Choroid plexus epithelial cell (primary cell): ENCODE measurements around the gene FPGS.

Source experiments
- DNase-seq: peaks from one replicate; pipeline ENCODE4 v3.0.0-alpha.2; 2010; ENCODE audit warnings: low read depth
- H3K4me3 ChIP-seq: 2 replicates; pipeline ENCODE4 v1.5.1; 2011; ENCODE audit warnings: low read depth, mild to moderate bottlenecking, control low read depth, low read length, moderate library complexity
- CTCF ChIP-seq: conservative IDR thresholded peaks from 2 replicates; pipeline ENCODE4 v1.5.1; 2011; ENCODE audit warnings: low read depth, mild to moderate bottlenecking, control low read depth, inconsistent platforms, low read length, moderate library complexity

FPGS gene

GRCh38 chr9:127796852-127797370 lies 5.8 kb upstream of the FPGS start:
- H3K4me3 ChIP-seq, result no peak overlapping the region
- TF ChIP-seq CTCF, result no peak
- DNase-seq, result peak; percentile 28

GRCh38 chr9:127801955-127802575 lies 617 bp upstream of the FPGS start:
- DNase-seq, result peak; percentile 44
- H3K4me3 ChIP-seq, result peak overlapping the region; percentile 75
- TF ChIP-seq CTCF, result peak; percentile 25

GRCh38 chr9:127803507-127804352 lies 1.0 kb downstream of the FPGS start:
- no peak for DNase-seq
- TF ChIP-seq CTCF, result no peak
- H3K4me3 ChIP-seq, result peak overlapping the region; percentile 75

- no peak overlapping the region for H3K4me3 ChIP-seq
- peak; percentile 68 for TF ChIP-seq CTCF
- peak; percentile 49 for DNase-seq
Observed at GRCh38 chr9:127805620-127806019, 2.9 kb downstream of the FPGS start.

- no peak overlapping the region for H3K4me3 ChIP-seq
- DNase-seq, result no peak
- TF ChIP-seq CTCF, result no peak
Observed at GRCh38 chr9:127806871-127807270, 4.2 kb downstream of the FPGS start.

- no peak overlapping the region for H3K4me3 ChIP-seq
- DNase-seq, result no peak
- TF ChIP-seq CTCF, result no peak
Observed at GRCh38 chr9:127808347-127809001, 5.8 kb downstream of the FPGS start.
